GM23248 (cell line): ENCODE results near the gene SCO2. TPM values are rescaled to one million over a fixed set of nuclear protein-coding genes. Genes with fewer than 3 reads are reported as not detected.

Source experiments
- DNase-seq: peaks from one replicate; pipeline ENCODE4 v3.0.0-alpha.2; 2015
- H2AFZ ChIP-seq: fragments of 200-600 bp; sonication (generic); 2 replicates; pipeline ENCODE4 v1.6.1; 2016; ENCODE audit warnings: antibody characterized with exemption
- H3F3A ChIP-seq: fragments of 200-600 bp; sonication (generic); 2 replicates; pipeline ENCODE4 v1.6.1; 2016; ENCODE audit warnings: mild to moderate bottlenecking, antibody characterized with exemption, mixed run types; ENCODE audit not compliant: insufficient read depth
- H3K27ac ChIP-seq: fragments of 200-600 bp; sonication (generic); 2 replicates; pipeline ENCODE4 v1.5.1; 2016; ENCODE audit warnings: mild to moderate bottlenecking
- H3K27me3 ChIP-seq: fragments of 200-600 bp; sonication (generic); replicated peaks from 2 replicates; pipeline ENCODE4 v1.6.1; 2016; ENCODE audit warnings: mild to moderate bottlenecking; ENCODE audit not compliant: insufficient read depth
- H3K36me3 ChIP-seq: fragments of 200-600 bp; sonication (generic); 2 replicates; pipeline ENCODE4 v1.6.1; 2016; ENCODE audit warnings: low read depth, mild to moderate bottlenecking
- H3K4me1 ChIP-seq: fragments of 200-600 bp; sonication (generic); 2 replicates; pipeline ENCODE4 v1.6.1; 2016; ENCODE audit warnings: mild to moderate bottlenecking; ENCODE audit not compliant: insufficient read depth
- H3K4me2 ChIP-seq: fragments of 200-600 bp; sonication (generic); one replicate; pipeline ENCODE4 v1.6.1; 2016; ENCODE audit warnings: mild to moderate bottlenecking; ENCODE audit not compliant: unreplicated experiment
- H3K4me3 ChIP-seq: fragments of 200-600 bp; sonication (generic); 2 replicates; pipeline ENCODE4 v1.5.1; 2016; ENCODE audit warnings: mild to moderate bottlenecking
- H3K79me2 ChIP-seq: fragments of 200-600 bp; sonication (generic); 2 replicates; pipeline ENCODE4 v1.6.1; 2016; ENCODE audit warnings: mild to moderate bottlenecking; ENCODE audit not compliant: insufficient read depth
- H3K9ac ChIP-seq: fragments of 200-600 bp; sonication (generic); 2 replicates; pipeline ENCODE4 v1.6.1; 2016; ENCODE audit warnings: mild to moderate bottlenecking
- H3K9me2 ChIP-seq: fragments of 200-600 bp; sonication (generic); 2 replicates; pipeline ENCODE4 v1.6.1; 2016; ENCODE audit warnings: mixed run types, mild to moderate bottlenecking, moderate library complexity; ENCODE audit not compliant: insufficient read depth
- H3K9me3 ChIP-seq: fragments of 200-600 bp; sonication (generic); one replicate; pipeline ENCODE4 v1.6.1; 2017; ENCODE audit warnings: low read depth
- H4K20me1 ChIP-seq: fragments of 200-600 bp; sonication (generic); 2 replicates; pipeline ENCODE4 v1.6.0; 2016; ENCODE audit not compliant: insufficient read depth
- EZH2 ChIP-seq: fragments of 200-600 bp; sonication (generic); IDR thresholded peaks from 2 replicates; pipeline ENCODE4 v1.6.1; 2018; ENCODE audit warnings: antibody characterized with exemption, mild to moderate bottlenecking; ENCODE audit not compliant: insufficient read depth, poor library complexity, severe bottlenecking
- EZH2phosphoT487 ChIP-seq: fragments of 200-600 bp; sonication (generic); IDR thresholded peaks from 2 replicates; pipeline ENCODE4 v1.6.1; 2018; ENCODE audit warnings: antibody characterized with exemption, moderate library complexity, mild to moderate bottlenecking, low read depth; ENCODE audit not compliant: insufficient read depth
- WGBS, 2 experiments: methylation state at CpG; one replicate each; pipeline ENCODE4 v1.1.6; 2015 to 2017; ENCODE audit warnings: low lambda C conversion rate in 2 of 2, low coverage in 1 of 2; ENCODE audit errors: missing lambda C conversion rate in 2 of 2; 5-methylcytosine and 5-hydroxymethylcytosine counted together
- in situ Hi-C: fragments of 300-500 bp; cut with MboI; formaldehyde crosslinking; loops from 2 replicates; pipeline ENCODE4 v1.15.0; 2020
- polyA plus RNA-seq: library from polyadenylated mRNA; unstranded; fragments of >200 nt; fragmentation: Nextera tagmentation; extraction: Ambion mirVana; gene quantifications from 2 replicates; pipeline ENCODE4 v1.2.1, GENCODE V29; 2016
- total RNA-seq: library from RNA; depleted of rRNA; stranded (reverse); fragments of >200 nt; shearing (Covaris generic); gene quantifications from 2 replicates; pipeline ENCODE4 v1.2.3, GENCODE V29; 2014

Gene SCO2
- total and polyA plus RNA-seq, 2 experiments from 2014 or later = 8.4 to 11.0 TPM

- H3K4me1 ChIP-seq = peaks cover 10% of the 10 kb centered on the region
- no peaks in the 10 kb centered on the region for H3K27me3 ChIP-seq
- DNase-seq = peak; percentile 55
- no peaks in the 10 kb centered on the region for H4K20me1 ChIP-seq
- peaks cover 66% of the 10 kb centered on the region for H3K79me2 ChIP-seq
- H3F3A ChIP-seq = peaks cover 10% of the 10 kb centered on the region; the same call in 1 of the 2 replicates
- 11 to 20% methylated on average over 15 to 19 of the region's 21 CpGs for WGBS, 2 experiments
- H3K4me3 ChIP-seq = peak overlapping the region; percentile 94
- H2AFZ ChIP-seq = peak overlapping the region; percentile 66
- peak overlapping the region; percentile 73 for H3K27ac ChIP-seq
- peak overlapping the region; percentile 86 for H3K4me2 ChIP-seq
- H3K36me3 ChIP-seq = no peaks in the 10 kb centered on the region
- no peaks in the 10 kb centered on the region for H3K9me3 ChIP-seq
- no peaks in the 10 kb centered on the region for H3K9me2 ChIP-seq
- H3K9ac ChIP-seq = peak overlapping the region; percentile 97
- no peak for TF ChIP-seq EZH2phosphoT487
- TF ChIP-seq EZH2 = no peak
- in situ Hi-C loops = no loop called here
Measured at GRCh38 chr22:50506611-50507420, 18.6 kb downstream of the SCO2 start.

DNA sequence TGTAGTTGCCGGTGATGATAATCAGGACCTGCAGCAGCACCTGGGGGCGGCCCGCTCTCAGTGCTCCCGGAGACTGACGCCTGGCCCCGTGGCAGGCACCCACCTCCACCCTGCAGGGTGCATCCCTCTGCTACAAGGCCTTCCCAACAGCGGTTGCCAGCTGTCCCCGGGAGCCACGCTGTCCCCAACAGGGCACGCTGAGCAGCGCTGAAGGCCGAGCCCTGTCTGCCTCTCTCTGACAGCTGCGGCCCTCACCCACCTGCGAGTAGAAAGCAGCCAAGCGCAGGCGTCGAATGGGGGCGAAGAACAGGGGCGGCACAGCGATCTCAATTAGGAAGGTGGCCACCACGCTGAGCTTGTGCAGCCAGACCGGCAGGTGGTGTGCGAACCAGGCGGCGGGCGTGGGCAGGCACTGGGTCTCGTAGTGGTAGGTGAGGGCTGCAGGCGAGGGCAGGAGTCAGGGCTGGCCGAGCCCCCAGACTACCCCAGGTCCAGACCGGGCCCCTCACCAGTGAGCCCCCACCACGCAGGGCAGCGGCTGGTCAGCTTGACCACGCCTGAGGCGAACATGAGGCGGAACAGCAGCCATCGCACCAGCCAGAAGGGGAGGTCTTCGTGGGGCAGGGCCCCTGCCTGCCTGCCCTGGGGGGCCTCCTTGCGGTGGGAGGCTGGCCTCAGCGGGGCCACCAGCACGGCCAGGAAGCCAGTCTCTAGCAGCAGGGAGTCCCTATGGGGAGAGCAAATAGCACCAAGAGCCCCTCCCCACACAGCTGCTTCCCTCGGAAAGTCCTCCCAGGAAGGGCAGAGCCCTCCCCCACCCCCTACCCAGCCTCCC, 19.4 kb downstream of the SCO2 start:
- Histone ChIP-seq H3K4me2 (peak overlapping the region; percentile 86), H3K79me2 (peaks cover 58% of the 10 kb centered on the region), H3K36me3 (no peaks in the 10 kb centered on the region), H3K4me1 (peaks cover 10% of the 10 kb centered on the region), H3K27ac (no peak overlapping the region), H3K9me3 (no peaks in the 10 kb centered on the region), H3K9ac (peak overlapping the region; percentile 97), H3F3A (peaks cover 10% of the 10 kb centered on the region; the same call in 1 of the 2 replicates), H3K27me3 (no peaks in the 10 kb centered on the region), H3K9me2 (no peaks in the 10 kb centered on the region), H2AFZ (no peak overlapping the region), H3K4me3 (peak overlapping the region; percentile 94), H4K20me1 (no peaks in the 10 kb centered on the region)
- DNase-seq = no peak
- WGBS, 2 experiments = 87 to 88% methylated on average over 38 to 41 of the region's 41 CpGs
- in situ Hi-C loops = no loop called here
- TF ChIP-seq EZH2 (no peak), EZH2phosphoT487 (no peak)

GRCh38 chr22:50505276-50505775, 20.1 kb downstream of the SCO2 start:
- TF ChIP-seq EZH2phosphoT487 (no peak), EZH2 (no peak)
- H3K4me2 ChIP-seq = no peak overlapping the region
- WGBS, 2 experiments = 88 to 91% methylated on average over 14 of the region's 14 CpGs
- no peaks in the 10 kb centered on the region for H4K20me1 ChIP-seq
- H2AFZ ChIP-seq = no peak overlapping the region
- DNase-seq = no peak
- no peak overlapping the region for H3K27ac ChIP-seq
- no peaks in the 10 kb centered on the region for H3K9me2 ChIP-seq
- H3K4me1 ChIP-seq = peaks cover 10% of the 10 kb centered on the region
- no peaks in the 10 kb centered on the region for H3K9me3 ChIP-seq
- no peak overlapping the region for H3K9ac ChIP-seq
- H3K79me2 ChIP-seq = peaks cover 51% of the 10 kb centered on the region
- H3F3A ChIP-seq = peaks cover 10% of the 10 kb centered on the region; the same call in 1 of the 2 replicates
- H3K36me3 ChIP-seq = no peaks in the 10 kb centered on the region
- H3K4me3 ChIP-seq = no peak overlapping the region
- in situ Hi-C loops = no loop called here
- no peaks in the 10 kb centered on the region for H3K27me3 ChIP-seq
